NCI-H2196 treated with DMSO at 0.1 percent for 48 hours (cell line): ENCODE data around the gene SYNJ2BP.

Experiments used
- DNase-seq: peaks from one replicate; lab custom pipeline; 2025; ENCODE audit not compliant: unreplicated experiment; lab: John Stamatoyannopoulos, UW

The SYNJ2BP gene

DNA sequence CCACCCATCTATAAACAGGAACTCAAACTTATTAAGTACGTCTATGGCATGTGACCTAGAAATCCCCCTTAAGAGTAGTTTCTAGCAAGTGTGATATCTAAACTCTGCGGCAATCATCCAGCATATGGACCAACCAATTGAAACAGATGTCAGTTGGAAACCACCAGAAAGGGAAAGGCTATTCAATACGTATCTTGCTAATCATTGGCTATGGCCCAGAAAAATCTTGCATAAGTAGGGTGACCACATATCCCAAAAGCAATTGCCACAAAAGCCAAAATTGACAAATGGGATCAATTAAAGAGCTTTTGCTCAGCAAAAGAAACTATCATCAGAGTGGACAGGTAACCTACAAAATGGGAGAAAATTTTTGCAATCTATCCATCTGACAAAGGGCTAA lies 24.2 kb downstream of the SYNJ2BP start:
- no peak for DNase-seq

DNA sequence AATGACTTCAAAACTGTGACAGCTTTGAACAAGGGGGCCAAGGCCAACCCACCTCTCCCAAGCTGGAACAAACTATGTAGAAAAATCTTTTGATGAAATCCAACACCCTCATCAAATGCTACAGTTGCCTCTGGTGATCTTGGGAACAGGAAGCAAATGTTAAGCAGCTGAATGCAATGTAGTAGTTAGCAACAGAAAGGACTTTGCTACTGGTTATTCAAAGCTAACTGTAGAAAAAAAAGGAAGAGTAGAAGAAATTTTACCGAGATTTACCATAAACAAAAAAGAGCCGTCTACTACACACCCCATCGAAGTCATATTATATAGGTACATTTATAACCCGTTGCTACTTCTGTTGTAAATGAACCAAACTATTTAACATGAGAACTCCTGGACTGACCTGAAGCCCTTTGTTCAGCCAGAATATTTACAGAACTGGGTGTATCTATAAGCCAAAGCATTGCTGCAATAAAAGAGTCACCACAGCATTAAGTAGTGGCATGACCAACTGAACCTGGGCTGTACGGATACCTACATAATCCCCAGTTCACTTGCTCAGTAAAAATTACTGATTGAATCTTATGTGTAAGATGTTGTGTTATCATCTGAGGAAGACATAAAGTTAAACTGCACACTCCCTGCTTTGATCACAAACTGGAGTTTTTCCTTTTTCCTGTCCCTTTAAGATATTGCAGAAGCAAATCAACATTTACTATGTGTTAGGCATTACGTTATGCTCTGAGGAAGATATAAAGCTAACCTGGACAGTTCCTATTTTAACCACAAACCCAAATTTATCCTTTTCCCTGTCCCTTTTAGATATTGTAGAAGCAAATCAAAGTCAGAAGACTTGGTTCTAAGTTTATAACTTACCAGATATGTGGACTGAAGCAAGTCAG lies 25.1 kb downstream of the SYNJ2BP start:
- no peak for DNase-seq

DNA sequence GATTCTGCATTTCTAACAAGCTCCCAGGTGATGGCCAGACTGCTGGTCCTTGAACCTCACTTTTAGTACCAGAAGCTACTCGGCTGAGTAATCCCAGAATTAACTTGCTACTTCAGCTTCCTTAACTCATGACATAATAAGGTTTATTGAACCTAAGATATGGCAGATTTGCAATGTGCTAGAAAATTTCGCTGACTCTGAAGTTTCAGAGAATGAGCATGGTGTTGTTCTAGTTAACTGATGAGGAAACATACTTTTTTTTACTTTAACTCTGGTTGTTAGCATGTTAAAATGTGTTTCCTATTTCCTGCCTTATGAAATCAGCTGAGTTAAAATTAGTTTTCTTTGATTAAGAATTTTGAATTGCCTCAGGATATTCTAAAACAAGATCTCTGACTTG lies 34.4 kb downstream of the SYNJ2BP start:
- no peak for DNase-seq

DNA sequence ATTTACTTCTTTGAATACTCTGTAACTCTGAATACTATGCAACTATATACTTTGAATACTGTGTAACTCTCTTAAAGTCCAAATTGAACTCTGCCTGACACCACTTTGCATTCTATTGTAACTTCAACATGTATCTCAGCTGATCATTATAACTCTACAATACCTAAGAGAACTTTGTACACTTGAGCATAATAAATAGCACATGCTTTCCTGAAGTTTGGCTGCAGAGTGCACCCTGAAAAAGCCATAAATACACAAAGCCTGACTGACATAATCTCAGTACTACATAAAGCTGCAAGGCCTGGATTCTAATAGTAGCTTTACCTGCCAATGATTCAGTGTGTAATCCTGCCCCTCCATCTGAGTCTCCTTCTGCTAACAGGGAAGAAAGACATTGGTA lies 36.1 kb downstream of the SYNJ2BP start:
- DNase-seq, result no peak

DNA sequence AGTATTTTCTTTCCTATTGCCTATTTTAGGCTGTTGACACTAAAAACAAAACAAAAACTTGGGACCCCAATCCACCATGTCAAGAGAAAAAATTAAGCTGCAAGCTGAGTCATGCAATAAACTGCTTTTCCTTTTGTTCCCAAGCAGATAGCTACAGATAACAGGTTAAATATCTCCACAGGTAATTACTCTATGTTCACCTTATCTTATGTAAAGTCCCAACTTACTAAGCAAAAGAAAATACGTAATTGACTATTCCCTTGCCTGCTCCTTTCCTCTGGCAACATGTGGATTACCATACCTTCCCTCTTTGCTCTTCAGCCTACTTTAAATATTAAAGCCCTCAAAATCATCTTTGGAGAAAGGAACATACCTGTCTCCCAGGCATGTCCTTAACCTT lies 38.2 kb downstream of the SYNJ2BP start:
- DNase-seq, result no peak
